ENCODE data around the gene IVD.
"Not testable (repeated sequence)": the region's sequence is repeated elsewhere in the genome, so short reads cannot be mapped to it uniquely, and the experiment has no call there.

The IVD gene

DNA sequence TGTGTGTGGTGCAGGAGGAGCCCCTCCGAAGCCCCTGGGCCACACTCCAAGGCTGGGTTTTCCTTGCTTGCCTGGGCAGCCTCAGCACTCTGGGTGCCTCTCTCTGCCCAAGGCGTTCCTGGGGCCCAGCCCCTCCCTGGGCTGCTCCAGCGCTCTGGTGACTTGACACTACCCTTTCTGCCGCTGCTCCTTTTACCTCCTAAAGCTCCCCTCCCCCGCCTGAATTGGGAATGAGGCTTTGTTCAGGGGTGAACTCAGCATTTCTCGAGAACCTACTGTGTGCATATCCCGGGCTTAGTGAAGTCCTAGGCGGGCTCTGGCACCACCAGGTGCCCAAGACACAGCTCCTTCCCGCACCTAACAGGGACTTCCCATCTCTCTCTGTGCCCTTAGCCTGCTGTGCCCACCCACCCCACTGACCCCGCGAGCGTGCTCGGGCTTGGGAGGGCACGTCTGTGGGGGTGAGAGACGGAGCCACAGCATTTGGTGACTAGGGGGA is 33.9 kb downstream of the IVD start:
- no peak for DNase-seq (ENCODE audit: low spot score)

DNA sequence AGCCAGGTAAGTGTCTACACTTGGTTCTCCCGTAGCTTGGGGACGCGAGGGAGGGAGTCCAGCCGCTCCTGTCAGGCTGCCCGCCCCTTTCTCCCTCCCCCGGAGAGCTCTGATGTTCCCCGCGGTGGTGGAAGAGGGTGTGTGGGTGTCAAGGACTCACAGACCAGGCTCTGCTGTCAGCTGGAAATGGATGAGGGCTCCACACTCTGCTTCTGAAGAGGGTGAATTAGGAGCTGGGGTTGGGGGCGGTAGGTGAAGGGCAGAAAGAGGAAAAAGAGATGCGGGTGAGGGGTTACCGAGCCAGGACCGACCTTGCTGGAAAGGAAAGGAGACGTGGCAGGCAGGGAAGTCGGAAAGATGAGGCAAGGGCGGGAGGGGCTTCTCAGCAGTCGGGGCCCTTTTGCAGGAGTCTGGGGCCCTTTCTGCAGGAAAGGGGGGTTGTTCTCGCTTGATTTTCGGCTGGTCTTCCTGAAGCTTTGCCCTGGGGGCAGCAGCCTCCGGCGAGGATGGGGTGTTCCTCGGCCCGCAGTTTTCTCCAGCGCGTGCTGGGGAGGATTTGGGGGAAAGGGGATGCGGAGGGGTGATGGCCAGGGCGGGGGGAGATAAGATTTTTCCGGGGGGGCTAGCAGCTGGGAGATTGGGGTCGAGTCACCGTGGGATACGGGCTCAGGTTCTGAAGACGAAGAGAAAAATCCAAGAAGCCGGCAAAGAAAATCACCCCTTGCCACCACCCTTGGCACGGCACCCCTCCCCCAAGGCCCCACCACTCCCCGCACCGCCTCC is 34.6 kb downstream of the IVD start:
- no peak for DNase-seq (ENCODE audit: low spot score)

- DNase-seq (ENCODE audit: low spot score): peak; percentile 99
These were observed 35.4 kb downstream of the IVD start, which contains the start of gene BAHD1 for GRCh38 chr15:40440743-40441564. BAHD1 (plus strand) TSS chr15:40440953; CDS start chr15:40458465, 17,512 bp downstream.

- DNase-seq (ENCODE audit: low spot score): no peak
These were observed 36.3 kb downstream of the IVD start for GRCh38 chr15:40441565-40442531.

GRCh38 chr15:40443255-40443654 is 37.7 kb downstream of the IVD start:
- DNase-seq (ENCODE audit: low spot score): no peak

DNA sequence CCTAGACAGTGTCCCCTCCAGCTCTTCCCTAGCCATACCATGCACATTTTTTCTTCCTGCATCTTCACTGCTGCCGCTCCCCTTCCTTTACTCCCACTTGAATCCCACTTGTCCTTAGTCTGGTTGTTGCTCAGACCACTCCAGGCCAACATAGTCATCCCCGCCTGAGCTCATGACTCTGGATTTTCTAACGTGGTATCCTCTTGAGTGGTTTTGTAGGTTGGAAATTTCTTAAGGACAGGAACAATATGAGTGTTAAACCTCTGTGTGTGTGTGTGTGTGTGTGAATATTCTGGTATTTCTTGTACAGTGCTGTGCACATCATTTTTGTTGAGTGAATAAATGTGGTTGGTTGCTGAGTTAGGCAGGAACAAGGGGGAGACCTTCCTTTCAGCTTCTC is 38.3 kb downstream of the IVD start:
- DNase-seq (ENCODE audit: low spot score): no peak

GRCh38 chr15:40444736-40445135 is 39.1 kb downstream of the IVD start:
- no peak for DNase-seq (ENCODE audit: low spot score)

DNA sequence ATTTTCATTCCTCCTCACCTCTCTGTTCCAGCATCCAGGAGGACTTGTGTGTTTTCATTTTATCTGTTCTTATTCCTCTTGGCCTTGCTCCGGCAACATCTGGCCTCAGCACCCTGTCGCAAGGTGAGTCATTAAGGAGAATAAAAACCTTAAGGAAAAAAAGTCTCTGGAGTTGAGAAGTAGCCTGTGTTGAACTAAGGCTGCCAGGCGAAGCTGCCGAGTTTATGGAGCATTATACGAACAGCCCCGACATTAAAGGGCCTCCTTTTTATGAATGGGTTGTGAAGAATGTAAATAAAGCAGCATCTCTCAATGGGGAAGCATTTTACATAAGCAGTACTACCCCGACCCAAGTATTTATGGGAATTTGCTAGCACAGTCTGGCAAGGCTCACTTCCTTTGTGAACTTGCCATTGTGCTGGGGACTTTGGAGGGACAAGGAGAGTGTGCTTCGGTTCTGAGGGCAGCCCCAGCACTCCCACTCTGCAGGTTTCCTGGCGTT is 39.9 kb downstream of the IVD start:
- DNase-seq (ENCODE audit: low spot score): no peak

DNA sequence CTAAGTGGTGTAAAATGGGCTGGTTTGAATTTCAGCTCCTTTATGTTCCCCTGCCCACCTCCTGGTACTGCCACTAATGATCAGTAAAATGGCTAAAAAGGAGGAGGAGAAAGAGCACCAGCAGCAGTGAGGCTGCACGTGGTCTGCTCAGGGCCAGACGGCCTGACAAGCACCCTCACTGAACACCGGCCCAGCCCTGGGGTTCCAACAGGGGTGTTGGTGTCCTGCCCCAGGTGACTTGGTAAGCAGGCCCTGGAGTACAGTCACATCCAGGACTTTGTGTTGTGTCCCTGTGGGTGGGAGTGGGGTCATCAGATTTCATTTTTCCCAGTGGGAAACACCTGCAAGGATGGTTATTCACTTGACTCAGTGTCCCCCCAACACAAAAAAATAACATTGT is 40.5 kb downstream of the IVD start:
- DNase-seq (ENCODE audit: low spot score): no peak

- no peak for DNase-seq (ENCODE audit: low spot score)
These were observed 42.8 kb downstream of the IVD start for GRCh38 chr15:40448354-40448753.

DNA sequence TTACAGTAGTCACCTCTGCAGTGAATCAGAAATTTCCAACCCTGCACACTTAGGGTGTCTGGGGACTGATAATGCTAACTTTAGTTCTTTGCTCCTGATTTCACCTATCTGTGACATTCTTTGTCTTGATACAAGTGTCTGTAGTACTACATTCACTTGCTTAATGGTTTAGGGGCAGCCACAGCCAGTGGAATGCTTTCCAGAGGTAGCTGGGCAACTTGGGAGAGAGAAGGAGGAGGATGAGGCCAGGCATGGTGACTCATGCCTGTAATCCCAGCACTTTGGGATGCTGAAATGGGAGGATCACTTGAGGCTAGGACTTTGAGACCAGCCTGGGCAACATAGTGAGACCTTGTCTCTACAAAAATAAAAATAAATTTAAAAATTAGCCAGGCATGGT is 43.7 kb downstream of the IVD start:
- DNase-seq (ENCODE audit: low spot score): no peak

- no peak for DNase-seq (ENCODE audit: low spot score)
These were observed 44.5 kb downstream of the IVD start for GRCh38 chr15:40450047-40450446.

DNA sequence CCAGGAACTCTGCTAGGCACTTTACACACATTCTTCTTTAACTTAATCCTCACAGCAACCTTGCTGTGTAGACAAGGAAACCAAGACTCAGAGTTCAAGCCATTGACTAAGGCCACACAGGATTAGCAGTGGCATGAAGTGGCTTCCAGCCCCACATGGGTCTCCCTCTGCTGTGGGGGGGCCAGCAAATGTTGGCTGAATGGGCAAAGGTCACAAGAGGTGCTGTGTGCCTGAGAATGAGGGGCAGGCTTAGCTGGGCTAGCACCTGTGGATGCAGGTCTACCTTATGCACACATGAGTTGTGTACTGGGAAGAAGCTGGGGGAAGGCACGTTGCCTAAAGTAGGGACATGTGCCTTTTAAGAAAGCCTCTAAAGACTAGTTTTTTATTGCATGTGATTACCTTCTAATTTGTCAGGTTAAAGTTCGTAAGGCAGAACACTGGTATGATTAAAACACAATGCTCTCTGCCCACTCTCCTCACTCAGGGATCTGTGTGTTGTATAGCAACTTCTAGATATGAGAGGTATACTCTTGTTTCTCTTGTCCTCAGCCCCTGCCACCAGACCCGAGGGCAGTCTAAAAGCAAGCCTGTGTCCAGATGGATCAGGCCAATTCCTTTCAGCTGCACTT is 46.0 kb downstream of the IVD start:
- no peak for DNase-seq (ENCODE audit: low spot score)

GRCh38 chr15:40452296-40453090 is 46.9 kb downstream of the IVD start:
- no peak for DNase-seq (ENCODE audit: low spot score)

- not testable (repeated sequence) for DNase-seq (ENCODE audit: low spot score)
These were observed 48.3 kb downstream of the IVD start for GRCh38 chr15:40453941-40454340.

DNA sequence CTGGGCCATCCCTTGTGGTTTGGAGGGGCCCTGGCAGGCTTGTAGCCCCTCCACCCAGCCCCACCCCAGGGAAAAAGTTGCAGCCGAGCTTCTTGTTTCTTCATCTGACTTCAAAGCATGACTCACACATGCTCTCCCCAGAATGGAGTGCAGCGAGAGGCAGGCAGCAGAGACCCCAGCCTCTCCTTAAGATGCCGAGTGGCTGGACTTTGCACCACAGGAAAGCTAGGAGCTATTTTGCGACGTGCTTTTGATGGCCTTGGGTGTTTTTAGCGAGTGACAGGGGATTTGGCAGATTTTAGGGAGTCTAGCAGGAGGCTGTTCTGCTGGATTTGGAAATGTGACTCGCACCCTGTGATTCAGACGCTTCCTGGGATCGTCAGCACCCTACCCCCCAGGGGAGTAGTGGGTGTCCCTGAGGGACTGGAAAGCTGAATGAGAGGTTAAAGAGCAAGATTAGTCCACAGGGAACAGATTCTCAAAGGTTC is 49.4 kb downstream of the IVD start:
- no peak for DNase-seq (ENCODE audit: low spot score)

GRCh38 chr15:40456299-40456712 is 50.7 kb downstream of the IVD start:
- no peak for DNase-seq (ENCODE audit: low spot score)

GRCh38 chr15:40456738-40457137 is 51.1 kb downstream of the IVD start:
- DNase-seq (ENCODE audit: low spot score): no peak

GRCh38 chr15:40458495-40459371 is 53.1 kb downstream of the IVD start:
- DNase-seq (ENCODE audit: low spot score): no peak

Measured in AG20443 (cell line).